ENCODE measurements around the gene C5orf24.
"Not testable (repeated sequence)": the region's sequence is repeated elsewhere in the genome, so short reads cannot be mapped to it uniquely, and the experiment has no call there.

The C5orf24 gene

DNA sequence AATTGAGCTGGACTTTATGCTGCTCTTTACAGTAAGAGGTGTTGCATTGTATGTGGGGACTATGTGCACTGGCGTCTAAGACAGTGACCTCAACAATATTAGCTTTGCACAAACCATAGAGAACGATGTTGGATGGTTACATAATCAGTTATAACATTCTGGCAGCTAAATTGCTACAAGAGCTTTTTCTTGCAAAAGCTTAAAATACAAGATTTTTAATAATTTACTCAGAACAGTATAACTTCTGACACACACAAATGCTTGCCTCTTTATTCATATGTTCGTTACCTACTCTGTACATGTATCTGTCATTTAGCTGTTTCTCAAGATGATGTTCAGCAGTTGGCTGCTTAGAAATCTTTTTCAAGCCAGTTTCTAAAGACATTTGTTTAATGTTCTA, 11.6 kb downstream of the C5orf24 start:
- DNase-seq (ENCODE audit: low read depth in 2 of 2), result no peak

DNA sequence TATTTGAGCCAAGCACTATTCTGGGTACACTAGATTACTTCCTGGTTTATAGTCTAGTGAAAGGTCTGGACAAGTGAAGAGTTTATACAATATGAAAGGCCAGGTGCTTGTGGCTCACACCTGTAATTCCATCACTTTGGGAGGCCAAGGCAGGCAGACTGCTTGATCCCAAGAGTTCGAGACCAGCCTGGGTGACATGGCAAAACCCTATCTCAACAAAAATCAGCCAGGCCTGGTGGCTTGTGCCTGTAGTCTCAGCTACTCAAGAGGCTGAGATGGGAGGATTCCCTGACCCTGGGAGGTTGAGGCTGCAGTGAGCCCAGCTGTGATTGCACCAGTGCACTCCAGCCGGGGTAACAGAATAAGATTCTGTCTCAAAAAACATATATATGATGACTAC, 18.9 kb downstream of the C5orf24 start:
- DNase-seq (ENCODE audit: low read depth in 2 of 2), result no peak

DNA sequence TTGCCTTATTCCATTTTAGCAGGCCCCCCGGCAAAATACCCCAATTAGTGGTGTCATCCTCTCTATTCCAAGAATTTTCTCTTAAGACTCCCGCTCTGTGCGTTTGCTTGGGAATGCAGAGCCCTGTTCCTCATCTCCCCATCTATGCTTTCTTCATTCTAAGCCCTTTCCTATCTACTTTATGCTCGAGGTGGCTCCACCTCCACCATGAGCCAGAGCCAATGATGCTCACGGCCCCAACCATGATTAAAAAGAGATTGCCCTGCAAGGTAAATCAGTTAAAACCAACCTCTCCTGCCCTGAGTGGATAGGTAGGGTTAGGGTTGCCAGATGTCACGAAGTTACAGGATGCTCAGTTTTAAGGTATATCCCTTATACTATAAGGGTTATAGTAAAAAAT, 27.7 kb downstream of the C5orf24 start:
- no peak for DNase-seq (ENCODE audit: low read depth in 2 of 2)

DNA sequence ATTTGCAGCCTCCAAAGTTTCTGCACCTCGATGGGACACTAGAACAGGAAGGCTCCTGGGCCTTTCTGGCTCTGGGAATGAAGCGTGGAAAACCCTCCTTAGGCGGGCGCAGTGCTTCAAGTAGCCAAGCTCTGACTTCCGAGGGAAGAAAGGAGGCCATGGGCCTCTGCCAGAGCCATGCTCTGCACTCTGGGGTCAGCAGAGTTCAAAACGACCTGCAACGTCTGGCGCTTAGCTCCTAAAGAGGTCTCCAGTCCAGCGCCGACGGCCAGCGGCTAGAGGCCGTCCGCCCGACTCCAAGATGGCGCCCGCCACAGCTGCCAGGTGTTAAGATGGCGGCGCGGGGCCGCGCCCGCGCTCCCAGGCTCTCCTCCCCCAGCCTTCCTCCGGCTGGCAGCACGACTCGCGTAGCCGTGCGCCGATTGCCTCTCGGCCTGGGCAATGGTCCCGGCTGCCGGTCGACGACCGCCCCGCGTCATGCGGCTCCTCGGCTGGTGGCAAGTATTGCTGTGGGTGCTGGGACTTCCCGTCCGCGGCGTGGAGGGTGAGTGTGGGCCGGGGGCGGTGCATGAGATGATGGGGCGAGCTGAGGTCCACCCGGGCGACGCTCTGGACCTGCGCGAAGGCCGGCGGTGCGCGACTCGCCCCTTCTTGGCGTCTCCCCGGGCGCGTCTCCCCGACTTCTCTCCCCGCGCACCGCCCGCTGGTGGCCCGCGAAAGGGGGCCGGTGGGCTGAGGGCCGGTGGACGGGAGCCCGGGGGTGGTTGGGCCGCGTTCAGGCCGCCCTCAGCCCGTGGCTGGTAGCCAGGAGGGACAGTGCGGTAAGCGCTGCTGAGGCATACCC, 28.4 kb downstream of the C5orf24 start, which contains the start of gene TXNDC15:
TSS of gene TXNDC15 (plus strand) at position 385 of the 844 bp plus-strand sequence. CDS start at position 442, 57 bp downstream.
- DNase-seq (ENCODE audit: low read depth in 2 of 2), result peak; percentile 43 to 56

DNA sequence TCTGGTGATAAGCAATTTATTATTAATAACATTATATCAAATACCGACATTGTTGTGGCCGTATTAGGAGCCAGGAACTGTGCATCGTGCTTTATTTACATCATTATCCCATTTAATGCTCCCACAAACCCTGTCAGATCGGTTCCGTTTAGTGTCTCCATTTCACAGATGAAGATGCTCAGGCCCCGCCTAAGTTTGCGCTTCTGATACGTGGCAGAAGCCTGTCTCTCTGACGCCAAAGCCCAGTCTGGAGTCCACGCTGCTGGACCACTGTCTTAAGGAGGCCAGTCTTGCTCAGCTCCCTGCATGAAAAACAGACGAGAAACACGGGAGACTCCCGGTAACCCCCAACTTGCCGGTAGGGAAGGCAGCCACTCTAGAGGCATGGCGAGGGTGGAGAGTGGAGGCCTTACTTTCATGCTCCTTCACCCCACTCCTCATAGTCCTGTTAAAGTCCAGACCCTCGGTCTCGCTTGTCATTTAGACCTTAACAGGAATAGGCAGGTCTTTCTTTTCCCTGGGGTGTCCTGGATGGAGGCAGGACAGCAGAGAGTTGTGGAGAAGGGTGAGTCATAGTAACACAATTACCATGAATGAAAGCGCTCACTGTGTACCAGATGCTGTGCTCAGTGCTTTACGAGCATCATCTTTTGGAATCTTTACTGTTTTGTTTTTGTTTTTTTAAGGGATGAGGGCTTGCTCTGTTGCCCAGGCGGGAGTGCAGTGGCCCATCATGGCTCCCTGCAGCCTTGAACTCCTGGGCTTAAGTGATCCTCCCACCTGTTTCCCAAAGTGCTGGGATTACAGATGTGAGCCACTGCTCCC, 29.3 kb downstream of the C5orf24 start:
- DNase-seq (ENCODE audit: low read depth in 2 of 2), result peak in 1 of 2 donors; percentile 4

DNA sequence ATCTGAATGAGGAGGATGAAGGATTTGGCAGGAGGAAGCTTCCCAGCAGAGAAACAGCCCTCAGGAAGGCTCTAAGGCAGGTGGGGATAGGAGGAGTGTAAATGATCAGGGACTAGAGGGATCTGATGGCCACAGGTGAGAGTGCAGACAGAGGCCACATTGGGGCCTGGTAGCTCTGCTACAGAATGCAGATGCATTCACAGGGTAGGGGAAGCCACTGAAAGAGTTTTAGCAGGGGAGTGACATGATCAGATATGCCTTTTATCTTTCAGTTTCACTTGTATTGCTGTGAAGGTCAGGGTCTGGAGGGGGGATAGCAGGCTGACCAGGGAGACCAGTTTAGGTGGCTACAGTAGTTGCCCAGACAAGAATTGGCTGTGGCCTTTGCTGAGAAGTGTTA, 31.4 kb downstream of the C5orf24 start:
- DNase-seq (ENCODE audit: low read depth in 2 of 2), result no peak

DNA sequence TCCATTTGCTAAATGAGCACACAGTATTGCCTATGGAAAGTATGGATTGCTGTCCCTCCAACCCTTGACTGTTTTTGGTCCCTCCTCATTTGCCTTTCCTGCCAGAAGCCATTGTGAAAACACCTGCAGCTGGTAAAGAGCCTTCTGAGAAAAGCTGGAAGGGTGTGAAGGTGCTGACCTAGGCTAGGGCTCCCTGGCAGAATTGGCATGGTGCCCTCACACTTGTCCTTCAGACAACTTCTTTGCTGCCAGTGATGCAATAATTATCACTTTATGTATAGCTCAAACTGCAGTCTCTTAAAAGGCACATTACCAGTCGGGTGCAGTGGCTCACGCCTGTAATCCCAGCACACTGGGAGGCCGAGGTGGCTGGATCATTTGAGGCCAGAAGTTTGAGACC, 32.6 kb downstream of the C5orf24 start:
- DNase-seq (ENCODE audit: low read depth in 2 of 2), result no peak

DNA sequence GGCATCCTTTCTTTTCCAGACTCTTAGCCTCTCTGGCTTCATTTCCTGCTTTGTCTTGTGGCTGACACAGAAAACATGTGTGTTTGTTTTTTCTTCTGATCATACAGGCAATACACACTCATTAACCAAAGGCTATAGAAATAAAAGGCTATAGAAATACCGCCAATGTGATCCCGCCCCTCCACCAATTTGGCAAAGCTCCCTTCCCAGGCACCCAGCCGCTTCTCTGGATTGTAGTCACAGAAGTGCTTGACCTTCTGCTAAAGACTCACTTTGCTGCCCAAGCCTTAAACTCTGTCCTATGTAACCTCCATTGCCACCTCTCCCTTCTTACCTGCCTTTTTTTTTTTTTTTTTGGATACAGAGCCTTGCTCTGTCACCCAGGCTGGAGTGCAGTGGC, 33.7 kb downstream of the C5orf24 start:
- no peak for DNase-seq (ENCODE audit: low read depth in 2 of 2)

DNA sequence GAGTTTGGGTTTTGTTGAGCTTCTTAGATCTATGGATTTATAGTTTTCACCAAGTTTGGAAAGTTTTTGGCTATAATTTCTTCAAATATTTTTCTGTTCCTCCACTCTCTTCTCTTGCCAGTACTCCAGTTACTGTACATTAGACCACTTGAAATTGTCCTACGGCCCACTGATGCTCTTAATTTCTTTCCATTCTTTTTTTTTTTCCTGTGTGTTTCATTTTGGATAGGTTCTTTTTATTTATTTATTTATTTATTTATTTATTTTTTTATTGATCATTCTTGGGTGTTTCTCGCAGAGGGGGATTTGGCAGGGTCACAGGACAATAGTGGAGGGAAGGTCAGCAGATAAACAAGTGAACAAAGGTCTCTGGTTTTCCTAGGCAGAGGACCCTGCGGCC, 35.2 kb downstream of the C5orf24 start:
- not testable (repeated sequence) for DNase-seq (ENCODE audit: low read depth in 2 of 2)

DNA sequence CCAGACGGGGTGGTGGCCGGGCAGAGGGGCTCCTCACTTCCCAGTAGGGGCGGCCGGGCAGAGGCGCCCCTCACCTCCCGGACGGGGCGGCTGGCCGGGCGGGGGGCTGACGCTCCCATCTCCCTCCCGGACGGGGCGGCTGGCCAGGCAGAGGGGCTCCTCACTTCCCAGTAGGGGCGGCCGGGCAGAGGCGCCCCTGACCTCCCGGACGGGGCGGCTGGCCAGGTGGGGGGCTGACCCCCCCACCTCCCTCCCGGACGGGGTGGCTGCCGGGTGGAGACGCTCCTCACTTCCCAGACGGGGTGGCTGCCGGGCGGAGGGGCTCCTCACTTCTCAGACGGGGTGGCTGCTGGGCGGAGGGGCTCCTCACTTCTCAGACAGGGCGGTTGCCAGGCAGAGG, 35.9 kb downstream of the C5orf24 start:
- DNase-seq (ENCODE audit: low read depth in 2 of 2), result not testable (repeated sequence)

DNA sequence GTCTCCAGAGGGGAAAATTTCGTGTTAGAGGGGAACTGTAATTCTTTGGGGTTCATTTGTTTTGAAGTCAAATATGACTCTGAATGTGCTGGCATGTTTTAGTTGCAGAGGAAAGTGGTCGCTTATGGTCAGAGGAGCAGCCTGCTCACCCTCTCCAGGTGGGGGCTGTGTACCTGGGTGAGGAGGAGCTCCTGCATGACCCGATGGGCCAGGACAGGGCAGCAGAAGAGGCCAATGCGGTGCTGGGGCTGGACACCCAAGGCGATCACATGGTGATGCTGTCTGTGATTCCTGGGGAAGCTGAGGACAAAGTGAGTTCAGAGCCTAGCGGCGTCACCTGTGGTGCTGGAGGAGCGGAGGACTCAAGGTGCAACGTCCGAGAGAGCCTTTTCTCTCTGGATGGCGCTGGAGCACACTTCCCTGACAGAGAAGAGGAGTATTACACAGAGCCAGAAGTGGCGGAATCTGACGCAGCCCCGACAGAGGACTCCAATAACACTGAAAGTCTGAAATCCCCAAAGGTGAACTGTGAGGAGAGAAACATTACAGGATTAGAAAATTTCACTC, 41.9 kb downstream of the C5orf24 start:
- no peak for DNase-seq (ENCODE audit: low read depth in 2 of 2)

DNA sequence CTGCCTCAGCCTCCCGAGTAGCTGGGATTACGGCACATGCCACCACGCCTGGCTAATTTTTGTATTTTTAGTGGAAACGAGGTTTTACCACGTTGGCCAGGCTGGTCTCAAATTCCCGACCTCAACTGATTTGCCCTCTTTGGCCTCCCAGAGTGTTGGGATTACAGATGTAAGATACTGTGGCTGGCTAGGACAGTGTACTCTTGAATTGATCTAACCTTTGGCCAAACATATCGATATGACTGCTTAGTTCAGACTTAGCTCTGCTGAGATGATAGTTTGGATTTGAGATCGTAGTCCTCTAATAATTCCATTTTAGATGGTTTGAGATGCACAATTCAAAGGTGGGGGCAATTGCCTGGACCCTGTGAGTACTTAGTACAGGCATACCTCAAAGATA, 43.6 kb downstream of the C5orf24 start:
- no peak for DNase-seq (ENCODE audit: low read depth in 2 of 2)

DNA sequence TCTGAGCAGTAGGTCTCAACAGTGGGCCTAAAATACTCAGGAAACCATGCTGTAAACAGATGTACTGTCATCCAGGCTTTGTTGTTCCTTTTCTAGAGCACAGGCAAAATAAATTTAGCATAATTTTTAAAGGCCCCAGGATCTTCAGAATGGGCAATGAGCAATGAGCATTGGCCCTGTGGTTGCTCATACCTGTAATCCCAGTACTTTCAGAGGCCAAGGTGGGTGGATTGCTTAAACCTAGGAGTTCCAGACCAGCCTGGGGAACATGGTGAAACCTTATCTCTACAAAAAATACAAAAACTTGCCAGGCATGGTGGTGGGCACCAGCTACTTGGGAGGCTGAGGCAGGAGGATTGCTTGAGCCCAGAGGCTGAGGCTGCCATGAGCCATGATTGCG, 45.7 kb downstream of the C5orf24 start:
- DNase-seq (ENCODE audit: low read depth in 2 of 2), result no peak

DNA sequence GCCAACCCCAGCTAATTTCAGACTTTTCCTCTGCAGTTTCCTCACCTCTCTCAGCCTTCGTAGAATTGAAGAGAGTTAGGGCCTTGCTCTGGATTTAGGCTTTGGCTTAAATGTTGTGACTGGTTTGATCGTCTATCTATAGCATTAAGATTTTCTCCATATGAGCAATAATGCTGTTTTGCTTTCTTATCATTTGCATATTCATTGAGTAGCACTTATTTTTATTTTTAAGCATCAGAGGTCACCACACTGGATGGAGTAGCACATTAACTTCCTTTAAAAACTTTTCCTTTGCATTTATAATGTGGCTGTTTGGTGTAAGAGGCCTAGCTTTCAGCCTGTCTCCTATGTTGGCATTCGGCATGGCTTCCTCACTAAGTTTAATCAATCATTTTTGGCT, 46.5 kb downstream of the C5orf24 start:
- no peak for DNase-seq (ENCODE audit: low read depth in 2 of 2)

DNA sequence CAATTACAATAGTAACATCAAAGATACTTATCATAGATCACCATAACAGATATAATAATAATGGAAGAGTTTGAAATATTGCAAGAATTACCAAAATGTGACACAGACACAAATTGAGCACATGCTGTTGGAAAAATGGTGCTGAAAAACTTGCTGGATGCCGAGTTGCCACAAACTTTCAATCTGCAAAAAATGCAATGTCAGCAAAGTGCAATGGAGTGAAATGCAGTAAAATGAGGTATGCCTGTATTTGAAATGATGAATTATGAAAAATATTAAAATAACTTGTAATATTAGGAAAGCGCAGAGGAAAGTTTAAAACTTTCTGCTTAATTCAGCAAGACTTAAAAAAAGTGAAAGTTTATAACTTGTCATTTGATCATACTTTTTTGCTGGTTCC, 47.2 kb downstream of the C5orf24 start:
- no peak for DNase-seq (ENCODE audit: low read depth in 2 of 2)

DNA sequence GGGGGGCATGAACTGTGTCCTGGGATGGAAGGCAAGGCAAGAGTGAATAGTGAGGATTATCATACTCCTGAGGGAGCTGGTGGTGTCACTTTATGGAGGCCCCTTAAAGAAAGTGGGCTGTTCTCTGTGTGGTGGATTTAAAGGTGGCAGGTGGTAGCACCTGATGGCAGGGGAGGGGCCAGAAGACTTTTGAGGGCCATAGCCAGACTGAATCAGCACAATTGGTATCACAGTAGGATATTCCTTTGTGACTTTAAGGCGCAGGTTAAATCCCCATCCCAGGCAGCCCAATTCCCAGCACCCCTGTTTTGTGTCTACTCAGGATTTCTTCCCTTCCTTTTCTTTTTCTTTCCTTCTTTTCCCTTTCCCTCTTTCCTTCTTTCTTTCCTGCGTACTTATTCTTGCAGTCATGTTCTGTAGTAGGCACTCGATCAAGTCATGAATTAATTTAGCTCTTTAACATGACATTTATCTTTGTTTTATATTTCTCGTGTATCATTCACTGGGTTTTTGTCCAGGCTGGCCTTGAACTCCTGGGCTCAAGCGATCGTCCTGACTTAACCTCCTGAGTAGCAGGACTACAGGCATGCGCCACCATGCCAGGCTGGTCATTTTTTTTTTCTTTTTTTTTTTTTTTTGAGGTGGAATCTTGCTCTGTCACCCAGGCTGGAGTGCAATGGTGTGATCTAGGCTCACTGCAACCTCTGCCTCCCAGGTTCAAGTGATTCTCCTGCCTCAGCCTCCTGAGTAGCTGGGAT, 48.2 kb downstream of the C5orf24 start:
- no peak for DNase-seq (ENCODE audit: low read depth in 2 of 2)

DNA sequence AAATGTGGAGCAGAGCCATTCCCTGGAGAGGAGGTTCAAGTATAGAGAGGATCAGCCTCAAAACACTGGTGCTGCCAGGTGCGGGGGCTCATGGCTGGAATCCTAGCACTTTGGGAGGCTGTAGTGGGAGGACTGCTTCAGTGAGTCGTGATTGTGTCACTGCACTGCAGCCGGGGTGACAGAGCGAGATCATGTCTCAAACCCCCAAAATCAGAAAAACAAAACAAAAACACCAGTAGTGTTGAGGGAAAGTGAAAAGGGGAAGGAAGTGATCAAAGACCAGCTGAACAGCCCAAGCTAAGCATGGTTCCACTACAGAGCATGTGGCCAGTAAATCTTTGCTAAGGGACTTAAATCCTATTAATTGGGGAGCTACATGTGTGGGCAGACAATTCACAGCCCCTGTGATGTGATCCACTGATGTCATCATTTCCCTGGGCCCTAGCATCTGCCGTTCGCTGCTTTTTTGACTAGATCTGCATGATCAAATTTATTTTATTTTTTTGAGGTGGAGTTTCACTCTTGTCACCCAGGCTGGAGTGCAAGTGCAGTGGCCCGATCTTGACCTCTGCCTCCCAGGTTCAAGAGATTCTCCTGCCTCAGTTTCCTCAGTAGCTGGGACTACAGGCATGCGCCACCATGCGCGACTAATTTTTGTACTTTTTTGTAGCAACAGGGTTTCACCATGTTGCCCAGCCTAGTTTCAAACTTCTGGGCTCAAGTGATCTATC, 56.5 kb downstream of the C5orf24 start:
- no peak for DNase-seq (ENCODE audit: low read depth in 2 of 2)

DNA sequence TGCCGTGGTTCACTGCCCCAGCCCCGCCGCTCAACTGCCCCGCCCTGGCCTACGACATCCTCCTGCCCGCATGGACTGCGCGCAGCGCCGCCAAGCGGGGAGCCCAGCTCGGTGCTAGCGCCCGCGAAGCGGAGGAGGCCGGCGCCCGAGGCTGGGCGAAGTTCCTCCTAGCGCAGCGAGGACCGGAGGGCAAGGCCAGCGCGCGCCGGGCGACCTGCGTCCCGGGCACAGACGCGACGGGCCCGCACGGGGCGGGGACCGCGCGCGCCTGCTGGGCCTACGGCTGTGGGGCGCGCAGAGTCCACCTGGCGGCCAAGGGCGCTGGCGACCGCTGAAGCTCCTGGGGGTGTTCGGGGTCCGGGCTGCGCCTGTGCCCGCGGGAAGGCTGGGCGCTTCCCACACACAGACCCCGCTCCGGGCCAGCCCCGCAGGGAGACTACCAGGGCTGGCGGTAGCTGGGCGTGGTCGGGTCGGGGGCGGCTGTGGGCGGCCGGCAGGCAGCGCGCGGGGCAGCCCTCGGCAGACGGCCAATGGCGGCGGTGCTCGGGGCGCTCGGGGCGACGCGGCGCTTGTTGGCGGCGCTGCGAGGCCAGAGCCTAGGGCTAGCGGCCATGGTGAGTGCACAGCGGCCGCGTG, 59.0 kb downstream of the C5orf24 start, which contains the start of gene PCBD2:
TSS of gene PCBD2 (plus strand) at position 522 of the 636 bp plus-strand sequence. CDS start at position 531, 9 bp downstream.
- DNase-seq (ENCODE audit: low read depth in 2 of 2), result peak; percentile 80 to 86

DNA sequence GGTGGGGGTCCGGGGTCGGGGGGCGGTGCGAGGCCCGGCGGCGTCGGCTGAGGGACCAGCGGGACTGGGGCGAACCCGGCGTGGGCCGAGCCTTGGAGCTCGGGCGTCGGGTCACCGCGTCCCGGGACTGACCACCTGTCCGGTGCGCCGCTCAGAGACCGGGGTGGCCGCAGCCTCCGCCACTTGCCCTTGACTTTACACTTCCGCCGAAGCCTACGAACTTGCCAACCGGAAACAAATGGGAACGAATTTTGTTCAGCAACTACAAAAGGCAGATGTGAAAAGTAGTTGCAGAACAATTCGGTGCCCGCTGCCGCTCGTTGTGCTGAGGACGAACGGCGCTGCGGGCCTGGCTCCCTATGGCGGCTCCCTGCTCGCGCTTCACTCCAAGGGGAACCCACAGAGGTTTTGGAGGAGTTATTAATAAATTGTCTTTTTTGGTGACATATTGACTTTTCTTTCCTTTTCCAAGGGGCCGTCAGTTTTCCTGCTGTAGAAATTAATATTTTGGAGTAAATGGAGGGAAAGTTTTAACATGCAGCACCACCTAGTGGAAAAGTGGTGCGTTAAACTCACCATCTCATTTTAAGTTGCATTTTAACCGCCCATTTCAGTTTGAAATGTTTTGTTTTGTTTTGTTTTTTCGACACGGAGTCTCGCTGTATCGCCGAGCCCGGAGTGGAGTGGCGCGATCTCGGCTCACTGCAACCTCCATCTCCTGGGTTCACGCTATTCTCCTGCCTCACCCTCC, 59.7 kb downstream of the C5orf24 start:
- DNase-seq (ENCODE audit: low read depth in 2 of 2), result peak; percentile 14 to 24

DNA sequence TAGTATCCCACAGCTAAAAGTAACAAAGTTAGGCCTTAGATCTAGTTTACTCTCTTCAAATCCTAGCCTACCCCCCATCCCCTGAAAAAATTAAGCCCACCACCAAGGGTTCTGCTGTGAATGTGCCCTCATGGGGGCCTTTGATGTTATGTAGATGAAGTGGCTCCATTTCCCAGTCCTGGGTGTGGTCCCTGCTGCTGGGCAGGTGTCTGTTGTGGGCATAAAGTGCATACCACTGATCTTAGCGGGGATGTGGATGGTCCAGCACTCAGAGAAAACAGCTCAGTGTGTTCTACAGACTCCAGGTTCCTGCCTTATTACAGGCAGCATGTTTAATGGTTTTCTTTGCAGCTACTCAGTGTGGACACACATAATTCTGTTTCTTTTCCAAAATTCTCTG, 61.0 kb downstream of the C5orf24 start:
- no peak for DNase-seq (ENCODE audit: low read depth in 2 of 2)
